Suppressor macrophage treated with lipopolysaccharide for 1 hour (primary cell): ENCODE data around the gene IL17RC.

ENCODE experiments used
- DNase-seq, 3 donors: peaks; one replicate each; pipeline ENCODE4 v3.0.0-alpha.2; 2020 to 2022

IL17RC gene

GRCh38 chr3:9947025-9947995 lies 30.4 kb downstream of the IL17RC start:
- DNase-seq: no peak

GRCh38 chr3:9948586-9948985 lies 31.7 kb downstream of the IL17RC start:
- DNase-seq: no peak

- no peak for DNase-seq
Measured at GRCh38 chr3:9949115-9949514, 32.2 kb downstream of the IL17RC start.

- no peak for DNase-seq
Measured at GRCh38 chr3:9949626-9950025, 32.7 kb downstream of the IL17RC start.

GRCh38 chr3:9951126-9951525 lies 34.2 kb downstream of the IL17RC start:
- no peak for DNase-seq

GRCh38 chr3:9951598-9951961 lies 34.7 kb downstream of the IL17RC start:
- no peak for DNase-seq

GRCh38 chr3:9951962-9952805 lies 35.3 kb downstream of the IL17RC start, which contains the start of gene PRRT3:
PRRT3 (minus strand) TSS chr3:9952408; CDS start chr3:9950115, 2,293 bp downstream.
- peak; percentile 67 to 75 (median 73) for DNase-seq

GRCh38 chr3:9955067-9955502 lies 38.2 kb downstream of the IL17RC start:
- DNase-seq: no peak

- no peak for DNase-seq
Measured at GRCh38 chr3:9955611-9956352, 38.9 kb downstream of the IL17RC start.

- DNase-seq: peak; percentile 24 to 33 (median 27)
Measured at GRCh38 chr3:9957214-9957613, 40.3 kb downstream of the IL17RC start.

- no peak for DNase-seq
Measured at GRCh38 chr3:9965200-9965875, 48.4 kb downstream of the IL17RC start.

- DNase-seq: no peak
Measured at GRCh38 chr3:9966841-9967240, 49.9 kb downstream of the IL17RC start.

GRCh38 chr3:9969632-9970019 lies 52.7 kb downstream of the IL17RC start:
- DNase-seq: no peak

- DNase-seq: no peak
Measured at GRCh38 chr3:9970020-9970652, 53.2 kb downstream of the IL17RC start.

GRCh38 chr3:9976721-9977709 lies 60.1 kb downstream of the IL17RC start:
- DNase-seq: peak; percentile 90 to 97 (median 96)

GRCh38 chr3:9978710-9979305 lies 61.9 kb downstream of the IL17RC start:
- peak in 1 of 3 donors; percentile 9 for DNase-seq

- no peak for DNase-seq
Measured at GRCh38 chr3:9980251-9980650, 63.4 kb downstream of the IL17RC start.
